GM23338 (cell line): ENCODE results near the gene OR4N2. TPM values are rescaled to one million over a fixed set of nuclear protein-coding genes. Genes with fewer than 3 reads are reported as not detected.
"Not testable (repeated sequence)": the region's sequence is repeated elsewhere in the genome, so short reads cannot be mapped to it uniquely, and the experiment has no call there.

Experiments
- ATAC-seq: fragments of 200-7000 bp; cut with Tn5 transposase; 3 replicates; pipeline ENCODE4 v1.9.1; 2020
- DNase-seq: peaks from one replicate; pipeline ENCODE4 v3.0.0-alpha.2; 2015; ENCODE audit warnings: low spot score
- H2AFZ ChIP-seq: fragments of 200-600 bp; sonication (generic); 2 replicates; pipeline ENCODE4 v1.8.0; 2016; ENCODE audit warnings: antibody characterized with exemption, mild to moderate bottlenecking, moderate library complexity
- H3F3A ChIP-seq: fragments of 200-600 bp; sonication (generic); replicated peaks from 2 replicates; pipeline ENCODE4 v1.8.0; 2017; ENCODE audit warnings: antibody characterized with exemption, mixed run types, low read depth
- H3K27ac ChIP-seq: fragments of 200-600 bp; sonication (generic); 2 replicates; pipeline ENCODE4 v1.6.1; 2016; ENCODE audit warnings: low read depth
- H3K27me3 ChIP-seq: fragments of 200-600 bp; sonication (generic); 2 replicates; pipeline ENCODE4 v1.8.0; 2016; ENCODE audit warnings: mild to moderate bottlenecking, mixed run types, moderate library complexity; ENCODE audit not compliant: insufficient read depth
- H3K36me3 ChIP-seq: fragments of 200-600 bp; sonication (generic); 2 replicates; pipeline ENCODE4 v1.8.0; 2016; ENCODE audit warnings: mild to moderate bottlenecking; ENCODE audit not compliant: insufficient read depth
- H3K4me1 ChIP-seq: fragments of 200-600 bp; sonication (generic); 2 replicates; pipeline ENCODE4 v1.8.0; 2016; ENCODE audit warnings: mild to moderate bottlenecking, moderate library complexity; ENCODE audit not compliant: insufficient read depth
- H3K4me2 ChIP-seq: fragments of 200-600 bp; sonication (generic); 2 replicates; pipeline ENCODE4 v1.7.1; 2017; ENCODE audit warnings: mixed run types
- H3K4me3 ChIP-seq: fragments of 200-600 bp; sonication (generic); 2 replicates; pipeline ENCODE4 v1.6.1; 2016; ENCODE audit warnings: mixed run types
- H3K79me2 ChIP-seq: fragments of 200-600 bp; sonication (generic); replicated peaks from 2 replicates; pipeline ENCODE4 v1.8.0; 2017; ENCODE audit warnings: mild to moderate bottlenecking; ENCODE audit not compliant: insufficient read depth
- H3K9me2 ChIP-seq: fragments of 200-600 bp; sonication (generic); 2 replicates; pipeline ENCODE4 v1.8.0; 2017; ENCODE audit not compliant: insufficient read depth
- H4K20me1 ChIP-seq: fragments of 200-600 bp; sonication (generic); replicated peaks from 2 replicates; pipeline ENCODE4 v1.8.0; 2017; ENCODE audit warnings: mild to moderate bottlenecking; ENCODE audit not compliant: insufficient read depth
- H3K27ac Mint-ChIP-seq: 2 replicates; pipeline ENCODE4 v1.8.0; 2020; ENCODE audit warnings: inconsistent platforms, mild to moderate bottlenecking, moderate library complexity, mixed read lengths
- H3K27me3 Mint-ChIP-seq: 3 replicates; pipeline ENCODE4 v1.8.0; 2022; ENCODE audit warnings: low read depth, mild to moderate bottlenecking, moderate library complexity, mixed read lengths, inconsistent platforms; ENCODE audit not compliant: insufficient read depth, poor library complexity
- H3K36me3 Mint-ChIP-seq: 3 replicates; pipeline ENCODE4 v1.8.0; 2021; ENCODE audit warnings: low read depth, mild to moderate bottlenecking, inconsistent platforms, moderate library complexity, mixed read lengths
- H3K4me1 Mint-ChIP-seq: 3 replicates; pipeline ENCODE4 v1.8.0; 2020; ENCODE audit warnings: mild to moderate bottlenecking, inconsistent platforms, mixed read lengths
- H3K4me3 Mint-ChIP-seq: 3 replicates; pipeline ENCODE4 v1.8.0; 2021; ENCODE audit warnings: moderate library complexity, mild to moderate bottlenecking, inconsistent platforms, mixed read lengths
- H3K9me3 Mint-ChIP-seq: 3 replicates; pipeline ENCODE4 v1.8.0; 2020; ENCODE audit warnings: moderate library complexity, mild to moderate bottlenecking, inconsistent platforms, mixed read lengths
- CTCF ChIP-seq, 2 experiments: fragments of 200-600 bp in 1 of 2; sonication (generic) in 1 of 2; conservative IDR thresholded peaks; 2 replicates each; pipeline versions ENCODE4 v1.5.1 to v1.6.1; 2016 to 2017; ENCODE audit warnings: antibody characterized with exemption in 2 of 2, low read depth in 2 of 2, mild to moderate bottlenecking in 2 of 2, moderate library complexity in 1 of 2
- REST ChIP-seq: IDR thresholded peaks from one replicate; pipeline ENCODE4 v1.6.1; 2018; ENCODE audit warnings: antibody characterized with exemption; ENCODE audit not compliant: unreplicated experiment
- ZNF114 ChIP-seq: fragments of 250-450 bp; sonication (Bioruptor Pico); IDR thresholded peaks from 2 replicates; pipeline ENCODE4 v1.5.0; 2020; ENCODE audit warnings: mild to moderate bottlenecking, moderate library complexity
- ZNF331 ChIP-seq: fragments of 250-450 bp; sonication (Bioruptor Pico); IDR thresholded peaks from 2 replicates; pipeline ENCODE4 v1.5.0; 2020; ENCODE audit warnings: low read depth, mild to moderate bottlenecking, moderate library complexity
- polyA plus RNA-seq: library from polyadenylated mRNA; unstranded; fragments of >200 nt; fragmentation: Nextera tagmentation; extraction: Ambion mirVana; gene quantifications from 2 replicates; pipeline ENCODE4 v1.2.1, GENCODE V29; 2016
- total RNA-seq: library from RNA; depleted of rRNA; stranded (reverse); fragments of >200 nt; shearing (Covaris generic); gene quantifications from 2 replicates; pipeline ENCODE4 v1.2.3, GENCODE V29; 2014

The OR4N2 gene
- total and polyA plus RNA-seq, 2 experiments from 2014 or later, result not detected

- TF ChIP-seq REST, result no peak
Observed at GRCh38 chr14:19771895-19772430, 31.6 kb upstream of the OR4N2 start (continued).

GRCh38 chr14:19772454-19772853 is 31.1 kb upstream of the OR4N2 start:
- not testable (repeated sequence) for H3K27ac ChIP-seq, H3K4me3 Mint-ChIP-seq, ATAC-seq, H3K27me3 Mint-ChIP-seq, H2AFZ ChIP-seq, H3K4me1 ChIP-seq, H3K79me2 ChIP-seq, DNase-seq, H4K20me1 ChIP-seq, H3K4me2 ChIP-seq, H3K27me3 ChIP-seq, H3K9me2 ChIP-seq, H3K27ac Mint-ChIP-seq, H3K4me1 Mint-ChIP-seq, H3F3A ChIP-seq, H3K4me3 ChIP-seq
- peaks cover 41% of the 10 kb centered on the region; the same call in 2 of the 3 replicates for H3K9me3 Mint-ChIP-seq
- H3K36me3 Mint-ChIP-seq, result peaks cover 48% of the 10 kb centered on the region
- peaks cover 25% of the 10 kb centered on the region for H3K36me3 ChIP-seq

- ATAC-seq, H3K4me3 ChIP-seq: not testable (repeated sequence)
Observed at GRCh38 chr14:19773204-19773603, 30.4 kb upstream of the OR4N2 start, which contains the start of gene OR4M1. Gene OR4M1, plus strand, starts transcription at chr14:19773504. Its CDS starts 6,819 bp downstream, at chr14:19780323.

GRCh38 chr14:19775587-19775986 is 28.0 kb upstream of the OR4N2 start:
- Mint-ChIP-seq H3K4me1 (no peaks in the 10 kb centered on the region), H3K27ac (no peak overlapping the region)
- TF ChIP-seq REST, result no peak
- TF ChIP-seq CTCF (conservative IDR thresholded peaks at IDR 0.05; ENCODE audit: low read depth in 2 of 2), result no peak
- TF ChIP-seq ZNF114, result no peak
- TF ChIP-seq ZNF331, result no peak

More at GRCh38 chr14:19773204-19773603, 30.4 kb upstream of the OR4N2 start, which contains the start of gene OR4M1:
- H3K27me3 ChIP-seq, H3F3A ChIP-seq, H4K20me1 ChIP-seq, H3K79me2 ChIP-seq, H3K9me2 ChIP-seq, H3K4me1 ChIP-seq, H3K27me3 Mint-ChIP-seq, H2AFZ ChIP-seq, H3K4me3 Mint-ChIP-seq, DNase-seq, H3K27ac ChIP-seq, H3K4me1 Mint-ChIP-seq, H3K27ac Mint-ChIP-seq, H3K4me2 ChIP-seq: not testable (repeated sequence)
- Mint-ChIP-seq H3K9me3 (peaks cover 48% of the 10 kb centered on the region; the same call in 2 of the 3 replicates), H3K36me3 (peaks cover 52% of the 10 kb centered on the region)
- H3K36me3 ChIP-seq, result peaks cover 25% of the 10 kb centered on the region

More at GRCh38 chr14:19775587-19775986, 28.0 kb upstream of the OR4N2 start:
- Mint-ChIP-seq H3K9me3 (peaks cover 71% of the 10 kb centered on the region; the same call in 2 of the 3 replicates), H3K4me3 (no peak overlapping the region), H3K27me3 (peaks cover 6% of the 10 kb centered on the region), H3K36me3 (peaks cover 48% of the 10 kb centered on the region)
- no peak overlapping the region for H3K4me2 ChIP-seq
- H4K20me1 ChIP-seq, result no peaks in the 10 kb centered on the region
- no peak for ATAC-seq
- no peak overlapping the region for H3K4me3 ChIP-seq
- H3K27me3 ChIP-seq, result 0 out of 2 replicates have a peak, but pooled peaks cover 3% of the 10 kb centered on the region
- no peak overlapping the region for H3K27ac ChIP-seq
- no peak for DNase-seq
- H3F3A ChIP-seq, result no peaks in the 10 kb centered on the region
- no peaks in the 10 kb centered on the region for H3K79me2 ChIP-seq
- H3K4me1 ChIP-seq, result no peaks in the 10 kb centered on the region
- H3K9me2 ChIP-seq, result no peaks in the 10 kb centered on the region
- H3K36me3 ChIP-seq, result peaks cover 28% of the 10 kb centered on the region
- H2AFZ ChIP-seq, result no peak overlapping the region
